ENCODE measurements around the gene ART3.

DNA sequence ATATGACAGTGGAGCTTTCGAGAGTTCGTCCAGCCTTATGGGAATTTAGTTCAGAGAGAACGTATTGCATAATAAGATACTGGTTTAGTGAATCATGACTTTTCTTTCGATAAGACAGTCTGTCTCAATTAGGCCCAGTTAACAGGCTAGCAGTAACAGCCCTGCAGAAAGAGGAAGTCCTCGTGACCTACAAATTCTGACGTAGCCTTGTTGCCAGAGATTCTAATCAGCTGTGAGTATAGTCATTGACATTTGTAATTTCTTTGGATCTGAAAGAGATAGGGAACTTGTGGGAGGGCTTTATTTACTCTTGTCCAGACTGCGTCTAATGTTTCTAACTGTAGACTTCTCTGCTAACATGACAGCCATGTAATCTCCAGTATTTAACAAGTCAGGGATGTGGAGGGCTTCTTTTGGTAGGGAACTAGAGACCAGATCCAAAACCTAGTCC is 15.8 kb downstream of the ART3 start:
- TF ChIP-seq, protein P1, sequence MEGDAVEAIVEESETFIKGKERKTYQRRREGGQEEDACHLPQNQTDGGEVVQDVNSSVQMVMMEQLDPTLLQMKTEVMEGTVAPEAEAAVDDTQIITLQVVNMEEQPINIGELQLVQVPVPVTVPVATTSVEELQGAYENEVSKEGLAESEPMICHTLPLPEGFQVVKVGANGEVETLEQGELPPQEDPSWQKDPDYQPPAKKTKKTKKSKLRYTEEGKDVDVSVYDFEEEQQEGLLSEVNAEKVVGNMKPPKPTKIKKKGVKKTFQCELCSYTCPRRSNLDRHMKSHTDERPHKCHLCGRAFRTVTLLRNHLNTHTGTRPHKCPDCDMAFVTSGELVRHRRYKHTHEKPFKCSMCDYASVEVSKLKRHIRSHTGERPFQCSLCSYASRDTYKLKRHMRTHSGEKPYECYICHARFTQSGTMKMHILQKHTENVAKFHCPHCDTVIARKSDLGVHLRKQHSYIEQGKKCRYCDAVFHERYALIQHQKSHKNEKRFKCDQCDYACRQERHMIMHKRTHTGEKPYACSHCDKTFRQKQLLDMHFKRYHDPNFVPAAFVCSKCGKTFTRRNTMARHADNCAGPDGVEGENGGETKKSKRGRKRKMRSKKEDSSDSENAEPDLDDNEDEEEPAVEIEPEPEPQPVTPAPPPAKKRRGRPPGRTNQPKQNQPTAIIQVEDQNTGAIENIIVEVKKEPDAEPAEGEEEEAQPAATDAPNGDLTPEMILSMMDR (conservative IDR thresholded peaks at IDR 0.05; ENCODE audit: low read length), result no peak
- TF ChIP-seq EZH2phosphoT487 (IDR thresholded peaks at IDR 0.05; ENCODE audit: borderline replicate concordance, low read depth, low read length), result no peak

Measured in OCI-LY7 (cell line).